ENCODE measurements around the gene MINDY2.

Gene MINDY2

GRCh38 chr15:58760385-58761009, 10.6 kb upstream of the MINDY2 start:
- H3K4me3 ChIP-seq (ENCODE audit: low read length), result no peak overlapping the region
- H3K79me2 ChIP-seq (ENCODE audit: low read length), result no peaks in the 10 kb centered on the region
- H3K27ac ChIP-seq (ENCODE audit: low read length), result no peak overlapping the region
- H3K4me2 ChIP-seq (ENCODE audit: low read length), result no peak overlapping the region
- no peaks in the 10 kb centered on the region for H3K36me3 ChIP-seq (replicated peaks; ENCODE audit: low read depth, low read length)
- TF ChIP-seq CTCF (IDR thresholded peaks at IDR 0.05; ENCODE audit: low read depth, low read length) (no peak), EZH2phosphoT487 (IDR thresholded peaks at IDR 0.05; ENCODE audit: low read depth) (no peak)
- H3K9ac ChIP-seq (ENCODE audit: low read length), result no peak overlapping the region
- 0 out of 2 replicates have a peak, but pooled peaks cover 4% of the 10 kb centered on the region for H3K4me1 ChIP-seq (ENCODE audit: low read length)
- peaks cover 5% of the 10 kb centered on the region; the same call in 1 of the 2 replicates for H3K9me3 ChIP-seq (ENCODE audit: insufficient read depth, low read length)
- no peak overlapping the region for H2AFZ ChIP-seq (ENCODE audit: low read depth, low read length)
- H4K20me1 ChIP-seq (ENCODE audit: insufficient read depth, low read length), result no peaks in the 10 kb centered on the region
- H3K27me3 ChIP-seq (ENCODE audit: low read depth, low read length), result no peaks in the 10 kb centered on the region

- Histone ChIP-seq H3K27me3 (ENCODE audit: low read depth, low read length) (no peaks in the 10 kb centered on the region), H3K27ac (ENCODE audit: low read length) (no peak overlapping the region), H4K20me1 (ENCODE audit: insufficient read depth, low read length) (no peaks in the 10 kb centered on the region), H3K9ac (ENCODE audit: low read length) (no peak overlapping the region), H3K4me2 (ENCODE audit: low read length) (no peak overlapping the region), H3K9me3 (ENCODE audit: insufficient read depth, low read length) (peaks cover 5% of the 10 kb centered on the region; the same call in 1 of the 2 replicates), H2AFZ (ENCODE audit: low read depth, low read length) (no peak overlapping the region), H3K4me3 (ENCODE audit: low read length) (no peak overlapping the region), H3K4me1 (ENCODE audit: low read length) (0 out of 2 replicates have a peak, but pooled peaks cover 4% of the 10 kb centered on the region), H3K36me3 (replicated peaks; ENCODE audit: low read depth, low read length) (no peaks in the 10 kb centered on the region), H3K79me2 (ENCODE audit: low read length) (no peaks in the 10 kb centered on the region)
- TF ChIP-seq CTCF (IDR thresholded peaks at IDR 0.05; ENCODE audit: low read depth, low read length) (no peak), EZH2phosphoT487 (IDR thresholded peaks at IDR 0.05; ENCODE audit: low read depth) (no peak)
These were observed 10.1 kb upstream of the MINDY2 start for GRCh38 chr15:58761010-58761388.

GRCh38 chr15:58762285-58762684, 8.8 kb upstream of the MINDY2 start:
- no peak overlapping the region for H3K27ac ChIP-seq (ENCODE audit: low read length)
- H2AFZ ChIP-seq (ENCODE audit: low read depth, low read length), result no peak overlapping the region
- no peak for TF ChIP-seq EZH2phosphoT487 (IDR thresholded peaks at IDR 0.05; ENCODE audit: low read depth)
- no peak for TF ChIP-seq CTCF (IDR thresholded peaks at IDR 0.05; ENCODE audit: low read depth, low read length)

GRCh38 chr15:58762731-58763130, 8.4 kb upstream of the MINDY2 start:
- no peak overlapping the region for H3K4me3 ChIP-seq (ENCODE audit: low read length)
- TF ChIP-seq CTCF (IDR thresholded peaks at IDR 0.05; ENCODE audit: low read depth, low read length), result no peak
- no peak for TF ChIP-seq EZH2phosphoT487 (IDR thresholded peaks at IDR 0.05; ENCODE audit: low read depth)
- no peak overlapping the region for H3K27ac ChIP-seq (ENCODE audit: low read length)
- no peaks in the 10 kb centered on the region for H4K20me1 ChIP-seq (ENCODE audit: insufficient read depth, low read length)
- no peak overlapping the region for H3K9ac ChIP-seq (ENCODE audit: low read length)
- no peak overlapping the region for H2AFZ ChIP-seq (ENCODE audit: low read depth, low read length)
- H3K79me2 ChIP-seq (ENCODE audit: low read length), result no peaks in the 10 kb centered on the region
- H3K9me3 ChIP-seq (ENCODE audit: insufficient read depth, low read length), result peaks cover 5% of the 10 kb centered on the region; the same call in 1 of the 2 replicates
- H3K4me2 ChIP-seq (ENCODE audit: low read length), result no peak overlapping the region
- 0 out of 2 replicates have a peak, but pooled peaks cover 4% of the 10 kb centered on the region for H3K4me1 ChIP-seq (ENCODE audit: low read length)
- H3K27me3 ChIP-seq (ENCODE audit: low read depth, low read length), result no peaks in the 10 kb centered on the region
- no peaks in the 10 kb centered on the region for H3K36me3 ChIP-seq (replicated peaks; ENCODE audit: low read depth, low read length)

More at GRCh38 chr15:58762285-58762684, 8.8 kb upstream of the MINDY2 start:
- H3K79me2 ChIP-seq (ENCODE audit: low read length), result no peaks in the 10 kb centered on the region
- H3K9ac ChIP-seq (ENCODE audit: low read length), result no peak overlapping the region
- no peaks in the 10 kb centered on the region for H4K20me1 ChIP-seq (ENCODE audit: insufficient read depth, low read length)
- peaks cover 5% of the 10 kb centered on the region; the same call in 1 of the 2 replicates for H3K9me3 ChIP-seq (ENCODE audit: insufficient read depth, low read length)
- H3K27me3 ChIP-seq (ENCODE audit: low read depth, low read length), result no peaks in the 10 kb centered on the region
- H3K36me3 ChIP-seq (replicated peaks; ENCODE audit: low read depth, low read length), result no peaks in the 10 kb centered on the region
- no peak overlapping the region for H3K4me3 ChIP-seq (ENCODE audit: low read length)
- H3K4me2 ChIP-seq (ENCODE audit: low read length), result no peak overlapping the region
- H3K4me1 ChIP-seq (ENCODE audit: low read length), result 0 out of 2 replicates have a peak, but pooled peaks cover 4% of the 10 kb centered on the region

Measured in OCI-LY3 (cell line).